Gastroesophageal sphincter (tissue), 4 donors: ENCODE measurements around the gene NGF. TPM values are rescaled to one million over a fixed set of nuclear protein-coding genes. Genes with fewer than 3 reads are reported as not detected.

Experiments
- ATAC-seq: fragments of 150-250 bp; one replicate; pipeline ENCODE4 v1.9.1; 2016; ENCODE audit warnings: mild to moderate bottlenecking, moderate library complexity
- H3K27ac ChIP-seq, 4 donors: fragments of 200-600 bp; sonication (generic) in 3 of 4; 1 replicate in 3 of 4; 2 replicates in 1 of 4; pipeline ENCODE4 v1.5.1; 2016 to 2019
- H3K27me3 ChIP-seq: fragments of 200-600 bp; sonication (generic); one replicate; pipeline ENCODE4 v1.5.1; 2019
- H3K36me3 ChIP-seq, 2 donors: fragments of 200-600 bp; sonication (generic); one replicate each; pipeline ENCODE4 v1.5.1; 2019; ENCODE audit warnings: control low read depth in 1 of 2
- H3K4me1 ChIP-seq, 3 donors: fragments of 200-600 bp; sonication (generic); 1 replicate in 2 of 3; 2 replicates in 1 of 3; pipeline ENCODE4 v1.5.1; 2016 to 2019; ENCODE audit warnings: control low read depth in 2 of 3
- H3K4me3 ChIP-seq, 2 donors: fragments of 200-600 bp; sonication (generic); one replicate each; pipeline ENCODE4 v1.5.1; 2019; ENCODE audit warnings: mild to moderate bottlenecking in 1 of 2, moderate library complexity in 1 of 2
- H3K9me3 ChIP-seq, 3 donors: fragments of 200-600 bp; sonication (generic); one replicate each; pipeline ENCODE4 v1.5.1; 2017 to 2019; ENCODE audit warnings: control low read depth in 2 of 3
- EP300 ChIP-seq: sonication (generic); formaldehyde crosslinking; IDR thresholded peaks from one replicate; pipeline ENCODE4 v1.6.1; 2017; ENCODE audit warnings: antibody characterized with exemption, mild to moderate bottlenecking
- POLR2A ChIP-seq, 2 donors: fragments of 450-650 bp; IDR thresholded peaks; one replicate each; pipeline ENCODE4 v1.6.1; 2017; ENCODE audit warnings: antibody characterized with exemption in 2 of 2, mild to moderate bottlenecking in 2 of 2, moderate library complexity in 1 of 2
- POLR2AphosphoS5 ChIP-seq: sonication (generic); formaldehyde crosslinking; IDR thresholded peaks from one replicate; pipeline ENCODE4 v1.6.1; 2017; ENCODE audit warnings: antibody characterized with exemption
- WGBS, 2 donors: methylation state at CpG; one replicate each; pipeline ENCODE4 v1.1.5; 2018; ENCODE audit warnings: low coverage in 1 of 2; 5-methylcytosine and 5-hydroxymethylcytosine counted together
- total RNA-seq, 4 donors: library from RNA; depleted of rRNA; stranded (reverse); fragments of >200 nt; gene quantifications; one replicate each; pipeline ENCODE4 v1.1.0, GENCODE V29; 2016
- TF ChIP-seq, protein P1 (sequence below), 4 experiments: fragments of 200-600 bp in 2 of 4; fragments of 450-650 bp in 2 of 4; sonication (generic) in 1 of 4; IDR thresholded peaks; one replicate each; pipeline ENCODE4 v1.5.1; 2017 to 2019; ENCODE audit warnings: antibody characterized with exemption in 4 of 4, mild to moderate bottlenecking in 2 of 4, moderate library complexity in 2 of 4

Gene NGF
- total RNA-seq, 4 donors from 2014 or later = 0.74 to 3.4 (median 2.1) TPM

DNA sequence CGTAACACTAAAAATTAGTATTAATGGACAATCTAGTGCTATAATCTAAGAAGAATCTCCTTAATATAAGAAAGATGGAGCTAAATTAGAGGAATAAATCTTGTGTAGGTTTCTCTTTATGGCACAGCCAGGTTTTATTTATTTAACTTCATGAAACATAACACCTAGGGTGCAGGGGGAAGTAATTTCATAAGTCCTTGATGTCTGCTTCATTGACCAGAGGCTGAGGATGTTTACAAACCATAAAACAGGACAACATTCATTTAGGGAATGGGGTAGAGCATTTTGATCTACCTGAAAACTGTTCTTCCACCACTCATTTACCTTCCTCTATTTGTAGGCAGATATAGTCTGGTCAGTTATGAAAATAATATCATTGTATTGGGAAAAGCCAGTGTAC lies 95.5 kb downstream of the NGF start:
- Histone ChIP-seq H3K4me1 (no peaks in the 10 kb centered on the region), H3K36me3 (no peaks in the 10 kb centered on the region), H3K9me3 (peaks cover 0 to 28% (median 0%) of the 10 kb centered on the region in 3 donors), H3K27ac (no peak overlapping the region), H3K4me3 (no peak overlapping the region), H3K27me3 (no peaks in the 10 kb centered on the region)
- TF ChIP-seq POLR2A (IDR thresholded peaks at IDR 0.05) = no peak
- TF ChIP-seq, protein P1, sequence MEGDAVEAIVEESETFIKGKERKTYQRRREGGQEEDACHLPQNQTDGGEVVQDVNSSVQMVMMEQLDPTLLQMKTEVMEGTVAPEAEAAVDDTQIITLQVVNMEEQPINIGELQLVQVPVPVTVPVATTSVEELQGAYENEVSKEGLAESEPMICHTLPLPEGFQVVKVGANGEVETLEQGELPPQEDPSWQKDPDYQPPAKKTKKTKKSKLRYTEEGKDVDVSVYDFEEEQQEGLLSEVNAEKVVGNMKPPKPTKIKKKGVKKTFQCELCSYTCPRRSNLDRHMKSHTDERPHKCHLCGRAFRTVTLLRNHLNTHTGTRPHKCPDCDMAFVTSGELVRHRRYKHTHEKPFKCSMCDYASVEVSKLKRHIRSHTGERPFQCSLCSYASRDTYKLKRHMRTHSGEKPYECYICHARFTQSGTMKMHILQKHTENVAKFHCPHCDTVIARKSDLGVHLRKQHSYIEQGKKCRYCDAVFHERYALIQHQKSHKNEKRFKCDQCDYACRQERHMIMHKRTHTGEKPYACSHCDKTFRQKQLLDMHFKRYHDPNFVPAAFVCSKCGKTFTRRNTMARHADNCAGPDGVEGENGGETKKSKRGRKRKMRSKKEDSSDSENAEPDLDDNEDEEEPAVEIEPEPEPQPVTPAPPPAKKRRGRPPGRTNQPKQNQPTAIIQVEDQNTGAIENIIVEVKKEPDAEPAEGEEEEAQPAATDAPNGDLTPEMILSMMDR (IDR thresholded peaks at IDR 0.05) = no peak
- TF ChIP-seq EP300 = no peak
- TF ChIP-seq POLR2AphosphoS5 = no peak
- WGBS, 2 donors = 86% methylated on average over 1 of the region's 1 CpG
- no peak for ATAC-seq

DNA sequence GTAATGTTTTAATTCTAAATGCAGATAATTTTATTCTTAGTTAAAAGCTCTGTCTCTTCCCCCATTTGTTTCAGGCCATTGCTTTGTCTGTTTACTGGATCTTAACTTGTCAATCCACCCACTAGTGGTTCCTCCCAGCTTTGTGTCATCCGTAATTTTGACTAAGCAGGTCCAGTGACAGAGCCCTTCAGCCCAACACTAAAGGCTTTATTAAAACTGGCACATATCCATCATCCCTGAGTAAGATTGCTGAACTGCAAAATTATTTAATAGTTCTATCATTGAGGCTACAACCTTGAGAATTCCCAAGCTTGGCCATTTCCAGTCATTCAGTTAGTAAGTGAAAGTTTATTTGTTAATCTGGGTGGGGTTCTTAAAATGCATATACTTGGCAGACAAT lies 96.7 kb downstream of the NGF start:
- no peak for ATAC-seq
- WGBS, 2 donors = 91 to 93% methylated on average over 1 of the region's 1 CpG
- no peaks in the 10 kb centered on the region for H3K4me1 ChIP-seq
- no peaks in the 10 kb centered on the region for H3K36me3 ChIP-seq
- no peaks in the 10 kb centered on the region for H3K27me3 ChIP-seq
- H3K9me3 ChIP-seq = peaks cover 0 to 22% (median 0%) of the 10 kb centered on the region in 3 donors
- TF ChIP-seq EP300 = no peak
- TF ChIP-seq, protein P1 (IDR thresholded peaks at IDR 0.05) = no peak
- no peak for TF ChIP-seq POLR2A (IDR thresholded peaks at IDR 0.05)
- no peak for TF ChIP-seq POLR2AphosphoS5
- H3K27ac ChIP-seq = no peak overlapping the region
- no peak overlapping the region for H3K4me3 ChIP-seq

DNA sequence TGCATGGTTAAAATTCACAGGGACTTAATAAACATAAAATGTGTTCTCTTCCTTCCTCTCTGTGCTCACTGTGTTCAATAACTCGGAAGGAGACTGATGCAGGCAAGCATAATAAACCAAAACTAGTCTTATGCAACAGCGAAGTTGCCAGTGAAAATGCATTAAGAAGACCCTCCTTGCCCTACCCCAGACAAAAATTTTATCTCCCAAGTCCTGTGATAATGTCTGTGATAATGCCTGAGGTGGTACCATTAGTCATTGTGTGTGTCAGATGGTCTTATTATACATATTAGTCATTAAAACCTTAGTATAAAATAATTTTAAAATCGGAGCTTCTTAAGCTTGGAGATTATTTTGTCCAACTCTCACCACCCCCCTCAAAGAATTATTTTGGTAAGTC lies 97.8 kb downstream of the NGF start:
- Histone ChIP-seq H3K4me3 (no peak overlapping the region), H3K9me3 (peaks cover 0 to 13% (median 0%) of the 10 kb centered on the region in 3 donors), H3K27ac (no peak overlapping the region), H3K36me3 (no peaks in the 10 kb centered on the region), H3K27me3 (no peaks in the 10 kb centered on the region), H3K4me1 (no peaks in the 10 kb centered on the region)
- 90 to 95% methylated on average over 3 of the region's 3 CpGs for WGBS, 2 donors
- TF ChIP-seq POLR2AphosphoS5 (no peak), EP300 (no peak)
- TF ChIP-seq, protein P1 (IDR thresholded peaks at IDR 0.05) = no peak
- ATAC-seq = no peak

DNA sequence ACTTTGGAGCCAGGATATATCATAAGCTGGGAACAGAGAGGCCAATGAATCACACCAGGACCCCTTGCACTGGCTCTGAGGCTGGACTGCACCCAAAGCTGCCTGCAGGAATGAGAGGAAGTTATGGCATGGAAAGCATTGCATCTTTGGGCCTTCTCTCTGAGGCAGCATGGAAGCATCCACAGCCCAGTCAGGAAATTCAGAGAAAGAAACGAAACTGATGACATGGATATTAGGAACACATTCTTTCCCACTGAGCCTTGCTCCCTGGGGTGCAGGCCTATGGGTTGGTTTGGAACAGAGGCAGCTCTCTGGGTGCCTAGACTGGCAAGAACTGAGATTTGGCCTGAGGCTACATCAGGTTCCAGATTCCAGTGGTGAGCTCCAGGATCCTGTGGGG lies 98.6 kb downstream of the NGF start:
- no peaks in the 10 kb centered on the region for H3K4me1 ChIP-seq
- no peak overlapping the region for H3K27ac ChIP-seq
- H3K4me3 ChIP-seq = no peak overlapping the region
- H3K27me3 ChIP-seq = no peaks in the 10 kb centered on the region
- H3K36me3 ChIP-seq = no peaks in the 10 kb centered on the region
- no peak for ATAC-seq
- TF ChIP-seq EP300 (no peak), POLR2A (IDR thresholded peaks at IDR 0.05) (no peak), POLR2AphosphoS5 (no peak)
- TF ChIP-seq, protein P1 (IDR thresholded peaks at IDR 0.05) = no peak
- H3K9me3 ChIP-seq = peaks cover 0 to 10% (median 0%) of the 10 kb centered on the region in 3 donors
- 50% methylated on average over 1 of the region's 1 CpG; no CpG with 5 or more reads in 1 of the 2 donors for WGBS, 2 donors

DNA sequence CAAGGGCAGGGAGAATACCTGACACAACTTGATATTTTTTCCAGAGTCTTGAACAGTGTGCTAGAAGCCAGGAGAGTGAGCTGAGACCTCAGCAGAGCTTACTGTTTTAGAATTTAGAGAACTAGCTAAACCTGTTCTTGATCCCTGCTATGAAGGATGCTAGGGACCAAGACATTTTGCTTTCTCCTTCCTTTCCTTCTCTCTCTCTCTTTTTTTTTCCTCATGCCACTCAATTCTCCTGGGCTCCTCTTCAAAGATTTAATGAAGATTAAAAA lies 99.0 kb downstream of the NGF start:
- Histone ChIP-seq H3K36me3 (no peaks in the 10 kb centered on the region), H3K9me3 (peaks cover 0 to 7% (median 0%) of the 10 kb centered on the region in 3 donors), H3K4me1 (no peaks in the 10 kb centered on the region), H3K4me3 (no peak overlapping the region), H3K27ac (no peak overlapping the region), H3K27me3 (no peaks in the 10 kb centered on the region)
- TF ChIP-seq EP300 = no peak
- no peak for TF ChIP-seq POLR2AphosphoS5
- TF ChIP-seq, protein P1 (IDR thresholded peaks at IDR 0.05) = no peak
- TF ChIP-seq POLR2A (IDR thresholded peaks at IDR 0.05) = no peak
- ATAC-seq = no peak
